GM21526 (cell line): ENCODE measurements around the gene SP8.
A peak's percentile ranks its signal among the peaks of the same experiment; 100 is the strongest.
"Not testable (repeated sequence)": the region's sequence is repeated elsewhere in the genome, so short reads cannot be mapped to it uniquely, and the experiment has no call there.

ENCODE experiments used
- ATAC-seq: cut with Tn5 transposase; IDR thresholded peaks from one replicate; pipeline ENCODE4 v1.9.1; 2021; ENCODE audit warnings: moderate library complexity; ENCODE audit not compliant: unreplicated experiment, low FRiP score

The SP8 gene

GRCh38 chr7:20786779-20787659, at the start of gene SP8:
Gene SP8 (minus strand): TSS chr7:20786886. CDS start chr7:20786798, 88 bp downstream.
- no peak for ATAC-seq

- ATAC-seq: not testable (repeated sequence)
These were observed 49.7 kb upstream of the SP8 start for GRCh38 chr7:20836424-20836823.

GRCh38 chr7:20835111-20835750, 48.5 kb upstream of the SP8 start:
- ATAC-seq: no peak

- no peak for ATAC-seq
These were observed 48.0 kb upstream of the SP8 start for GRCh38 chr7:20834656-20835055.

- no peak for ATAC-seq
These were observed 45.3 kb upstream of the SP8 start for GRCh38 chr7:20831956-20832355.

- no peak for ATAC-seq
These were observed 44.8 kb upstream of the SP8 start for GRCh38 chr7:20831451-20831850.

GRCh38 chr7:20828947-20829346, 42.3 kb upstream of the SP8 start:
- no peak for ATAC-seq

GRCh38 chr7:20827172-20827571, 40.5 kb upstream of the SP8 start:
- ATAC-seq: no peak

GRCh38 chr7:20826243-20826642, 39.6 kb upstream of the SP8 start:
- no peak for ATAC-seq

- no peak for ATAC-seq
These were observed 38.9 kb upstream of the SP8 start for GRCh38 chr7:20825555-20825954.

GRCh38 chr7:20821390-20821789, 34.7 kb upstream of the SP8 start:
- ATAC-seq: not testable (repeated sequence)

- ATAC-seq: no peak
These were observed 29.8 kb upstream of the SP8 start for GRCh38 chr7:20816372-20816959.

GRCh38 chr7:20804345-20804744, 17.7 kb upstream of the SP8 start:
- ATAC-seq: no peak

- ATAC-seq: no peak
These were observed 13.1 kb upstream of the SP8 start for GRCh38 chr7:20799566-20800366.

GRCh38 chr7:20798694-20799121, 12.0 kb upstream of the SP8 start:
- ATAC-seq: no peak

- ATAC-seq: peak; percentile 89
These were observed 11.5 kb upstream of the SP8 start for GRCh38 chr7:20798081-20798693.

GRCh38 chr7:20797462-20798080, 10.9 kb upstream of the SP8 start:
- peak; percentile 70 for ATAC-seq

- ATAC-seq: no peak
These were observed 10.4 kb upstream of the SP8 start for GRCh38 chr7:20797042-20797461.

GRCh38 chr7:20796500-20796899, 9.8 kb upstream of the SP8 start:
- ATAC-seq: no peak

GRCh38 chr7:20795881-20796280, 9.2 kb upstream of the SP8 start:
- ATAC-seq: no peak
